NCI-H526 (cell line): Measurements from ENCODE around the gene PHACTR2.
"Not testable (repeated sequence)": the region's sequence is repeated elsewhere in the genome, so short reads cannot be mapped to it uniquely, and the experiment has no call there.

ENCODE experiments used
- DNase-seq, 2 experiments: peaks; one replicate each; lab custom pipeline; 2025; lab: John Stamatoyannopoulos, UW

Gene PHACTR2

GRCh38 chr6:143766185-143766553 lies 88.4 kb downstream of the PHACTR2 start:
- DNase-seq, result no peak

GRCh38 chr6:143767433-143767832 lies 89.7 kb downstream of the PHACTR2 start:
- no peak for DNase-seq

GRCh38 chr6:143772116-143773086 lies 94.6 kb downstream of the PHACTR2 start:
- DNase-seq, result no peak

- no peak for DNase-seq
Measured at GRCh38 chr6:143773506-143774150, 95.9 kb downstream of the PHACTR2 start.

GRCh38 chr6:143774347-143774746 lies 96.6 kb downstream of the PHACTR2 start:
- DNase-seq, result no peak

- no peak for DNase-seq
Measured at GRCh38 chr6:143775336-143775735, 97.6 kb downstream of the PHACTR2 start.

- DNase-seq, result no peak
Measured at GRCh38 chr6:143778926-143779325, 101.2 kb downstream of the PHACTR2 start.

GRCh38 chr6:143782481-143782880 lies 104.7 kb downstream of the PHACTR2 start:
- no peak for DNase-seq

GRCh38 chr6:143783077-143783476 lies 105.3 kb downstream of the PHACTR2 start:
- no peak for DNase-seq

- DNase-seq, result no peak
Measured at GRCh38 chr6:143784316-143784715, 106.6 kb downstream of the PHACTR2 start.

- DNase-seq, result not testable (repeated sequence)
Measured at GRCh38 chr6:143786371-143786770, 108.6 kb downstream of the PHACTR2 start.

- no peak for DNase-seq
Measured at GRCh38 chr6:143792402-143793279, 114.9 kb downstream of the PHACTR2 start.

- DNase-seq, result no peak
Measured at GRCh38 chr6:143793280-143793619, 115.5 kb downstream of the PHACTR2 start.

GRCh38 chr6:143796551-143796950 lies 118.8 kb downstream of the PHACTR2 start:
- DNase-seq, result not testable (repeated sequence)

GRCh38 chr6:143798487-143798886 lies 120.7 kb downstream of the PHACTR2 start:
- DNase-seq, result not testable (repeated sequence)

GRCh38 chr6:143802833-143803565 lies 125.2 kb downstream of the PHACTR2 start:
- DNase-seq, result no peak

GRCh38 chr6:143803769-143804568 lies 126.2 kb downstream of the PHACTR2 start:
- no peak for DNase-seq

GRCh38 chr6:143804835-143805239 lies 127.1 kb downstream of the PHACTR2 start:
- no peak for DNase-seq

- no peak for DNase-seq
Measured at GRCh38 chr6:143806282-143807102, 128.7 kb downstream of the PHACTR2 start.
